Endodermal cell (in vitro differentiated cells): ENCODE data around the gene ASTN2. TPM values are rescaled to one million over a fixed set of nuclear protein-coding genes. Genes with fewer than 3 reads are reported as not detected.

Source experiments
- DNase-seq: peaks from one replicate; pipeline ENCODE4 v3.0.0-alpha.2; 2017
- H3K27ac ChIP-seq: 2 replicates; pipeline ENCODE4 v1.5.1; 2013; ENCODE audit warnings: mild to moderate bottlenecking, low read depth, low read length, moderate library complexity
- H3K27me3 ChIP-seq: 2 replicates; pipeline ENCODE4 v1.6.1; 2013; ENCODE audit warnings: mild to moderate bottlenecking, low read length, moderate library complexity; ENCODE audit not compliant: insufficient read depth, control insufficient read depth, poor library complexity, severe bottlenecking
- H3K36me3 ChIP-seq: 2 replicates; pipeline ENCODE4 v1.7.0; 2013; ENCODE audit warnings: mild to moderate bottlenecking, low read length, moderate library complexity; ENCODE audit not compliant: control insufficient read depth, insufficient read depth
- H3K4me1 ChIP-seq: one replicate; pipeline ENCODE4 v1.7.0; 2013; ENCODE audit warnings: low read length; ENCODE audit not compliant: control insufficient read depth, insufficient read depth
- H3K4me3 ChIP-seq: 2 replicates; pipeline ENCODE4 v1.5.1; 2013; ENCODE audit warnings: mild to moderate bottlenecking, low read length, moderate library complexity
- H3K9ac ChIP-seq: 2 replicates; pipeline ENCODE4 v1.6.1; 2013; ENCODE audit warnings: mild to moderate bottlenecking, low read length, moderate library complexity; ENCODE audit not compliant: poor library complexity, severe bottlenecking; ENCODE audit errors: extremely low read depth
- H3K9me3 ChIP-seq: 2 replicates; pipeline ENCODE4 v1.6.1; 2013; ENCODE audit warnings: mild to moderate bottlenecking, low read length, moderate library complexity; ENCODE audit not compliant: control insufficient read depth
- H3K27ac Mint-ChIP-seq: 2 replicates; pipeline ENCODE4 v1.8.0; 2020; ENCODE audit warnings: mixed read lengths
- H3K27me3 Mint-ChIP-seq: 2 replicates; pipeline ENCODE4 v1.8.0; 2021; ENCODE audit warnings: mild to moderate bottlenecking, mixed read lengths; ENCODE audit not compliant: insufficient read depth
- H3K36me3 Mint-ChIP-seq: 2 replicates; pipeline ENCODE4 v1.8.0; 2020; ENCODE audit warnings: low read depth, mixed read lengths
- H3K4me1 Mint-ChIP-seq: 2 replicates; pipeline ENCODE4 v1.8.0; 2020; ENCODE audit warnings: mixed read lengths
- H3K4me3 Mint-ChIP-seq: 2 replicates; pipeline ENCODE4 v1.8.0; 2020; ENCODE audit warnings: mild to moderate bottlenecking, moderate library complexity, mixed read lengths
- H3K9me3 Mint-ChIP-seq: 2 replicates; pipeline ENCODE4 v1.8.0; 2020; ENCODE audit warnings: mild to moderate bottlenecking, mixed read lengths
- CTCF ChIP-seq: fragments of 200-600 bp; sonication (generic); conservative IDR thresholded peaks from 2 replicates; pipeline ENCODE4 v1.5.0; 2021; ENCODE audit warnings: antibody characterized with exemption, mild to moderate bottlenecking
- WGBS, 2 experiments: methylation state at CpG; one replicate each; pipeline versions ENCODE4 v1.1.5 to v1.1.7; 2013; ENCODE audit warnings: missing lambda C conversion rate in 2 of 2, mixed read lengths in 1 of 2; ENCODE audit not compliant: insufficient coverage in 1 of 2, insufficient read length in 1 of 2; 5-methylcytosine and 5-hydroxymethylcytosine counted together
- total RNA-seq, 2 donors: library from RNA; stranded (reverse); fragmentation: NEBNext Ultra II Directional in 1 of 2; extraction: Animal tissue kit (Norgen Biotek cat#: 25700) in 1 of 2; gene quantifications; 2 replicates in 1 of 2; 3 replicates in 1 of 2; pipeline ENCODE4 v1.2.1, GENCODE V29; 2021

Gene ASTN2
- total RNA-seq, 2 donors from 2014 or later: 8.9 to 10.4 TPM

- no peak for DNase-seq
- Mint-ChIP-seq H3K27ac (no peak overlapping the region), H3K27me3 (no peaks in the 10 kb centered on the region), H3K4me3 (no peak overlapping the region), H3K36me3 (no peaks in the 10 kb centered on the region), H3K9me3 (no peaks in the 10 kb centered on the region), H3K4me1 (peaks cover 15% of the 10 kb centered on the region)
- H3K36me3 ChIP-seq: no peaks in the 10 kb centered on the region
- H3K27ac ChIP-seq: no peak overlapping the region
- H3K9ac ChIP-seq: no peak overlapping the region
- no peaks in the 10 kb centered on the region for H3K9me3 ChIP-seq
- TF ChIP-seq CTCF: no peak
- H3K4me1 ChIP-seq: peaks cover 14% of the 10 kb centered on the region
- H3K27me3 ChIP-seq: no peaks in the 10 kb centered on the region
- H3K4me3 ChIP-seq: no peak overlapping the region
These were observed 775.6 kb downstream of the ASTN2 start for GRCh38 chr9:116639251-116639741.

GRCh38 chr9:116635908-116636307 is 778.9 kb downstream of the ASTN2 start:
- Histone ChIP-seq H3K27ac (no peak overlapping the region), H3K36me3 (no peaks in the 10 kb centered on the region), H3K9me3 (no peaks in the 10 kb centered on the region), H3K9ac (no peak overlapping the region), H3K4me1 (peaks cover 11% of the 10 kb centered on the region), H3K27me3 (no peaks in the 10 kb centered on the region), H3K4me3 (no peak overlapping the region)
- H3K27me3 Mint-ChIP-seq: no peaks in the 10 kb centered on the region
- no peaks in the 10 kb centered on the region for H3K36me3 Mint-ChIP-seq
- H3K4me1 Mint-ChIP-seq: peaks cover 12% of the 10 kb centered on the region
- TF ChIP-seq CTCF: no peak
- 76 to 96% methylated on average over 2 of the region's 2 CpGs for WGBS, 2 experiments
- no peak for DNase-seq
- no peak overlapping the region for H3K4me3 Mint-ChIP-seq
- H3K27ac Mint-ChIP-seq: no peak overlapping the region
- no peaks in the 10 kb centered on the region for H3K9me3 Mint-ChIP-seq

- H3K27ac ChIP-seq: no peak overlapping the region
- no peaks in the 10 kb centered on the region for H3K27me3 ChIP-seq
- no peaks in the 10 kb centered on the region for H3K36me3 Mint-ChIP-seq
- H3K4me1 ChIP-seq: no peaks in the 10 kb centered on the region
- no peak for DNase-seq
- H3K4me1 Mint-ChIP-seq: no peaks in the 10 kb centered on the region
- H3K27ac Mint-ChIP-seq: no peak overlapping the region
- TF ChIP-seq CTCF: no peak
- no peak overlapping the region for H3K4me3 Mint-ChIP-seq
- no peaks in the 10 kb centered on the region for H3K27me3 Mint-ChIP-seq
- H3K9me3 Mint-ChIP-seq: no peaks in the 10 kb centered on the region
- no peak overlapping the region for H3K4me3 ChIP-seq
- no peaks in the 10 kb centered on the region for H3K36me3 ChIP-seq
- no peak overlapping the region for H3K9ac ChIP-seq
- 90 to 100% methylated on average over 1 to 6 of the region's 6 CpGs for WGBS, 2 experiments
- H3K9me3 ChIP-seq: no peaks in the 10 kb centered on the region
These were observed 781.6 kb downstream of the ASTN2 start for GRCh38 chr9:116632990-116633838.
